Mesodermal cell (in vitro differentiated cells): ENCODE results near the gene CACNA2D1.
"Not testable (repeated sequence)": the region's sequence is repeated elsewhere in the genome, so short reads cannot be mapped to it uniquely, and the experiment has no call there.

Experiments
- H3K27ac ChIP-seq: 2 replicates; pipeline ENCODE4 v1.7.0; 2013; ENCODE audit warnings: mild to moderate bottlenecking, low read depth, low read length, moderate library complexity; ENCODE audit not compliant: severe bottlenecking
- H3K36me3 ChIP-seq: 2 replicates; pipeline ENCODE4 v1.7.1; 2013; ENCODE audit warnings: mild to moderate bottlenecking, low read length, moderate library complexity; ENCODE audit not compliant: control insufficient read depth, insufficient read depth
- H3K4me1 ChIP-seq: one replicate; pipeline ENCODE4 v1.7.1; 2013; ENCODE audit warnings: mild to moderate bottlenecking, low read length; ENCODE audit not compliant: insufficient read depth, control insufficient read depth, poor library complexity, severe bottlenecking
- H3K4me3 ChIP-seq: 2 replicates; pipeline ENCODE4 v1.7.0; 2013; ENCODE audit warnings: low read length, control low read depth, mild to moderate bottlenecking; ENCODE audit not compliant: insufficient read depth, poor library complexity, severe bottlenecking; ENCODE audit errors: extremely low read depth
- H3K9me3 ChIP-seq: 2 replicates; pipeline ENCODE4 v1.7.1; 2013; ENCODE audit warnings: mild to moderate bottlenecking, low read length, moderate library complexity; ENCODE audit not compliant: control insufficient read depth
- WGBS, 2 experiments: methylation state at CpG; one replicate each; pipeline ENCODE4 v1.1.5; 2013; ENCODE audit warnings: missing lambda C conversion rate in 2 of 2; ENCODE audit not compliant: insufficient coverage in 2 of 2; 5-methylcytosine and 5-hydroxymethylcytosine counted together

Gene CACNA2D1

GRCh38 chr7:82434275-82435022 lies 9.1 kb downstream of the CACNA2D1 start:
- Histone ChIP-seq H3K9me3 (no peaks in the 10 kb centered on the region), H3K36me3 (no peaks in the 10 kb centered on the region), H3K27ac (no peak overlapping the region), H3K4me3 (no peak overlapping the region), H3K4me1 (no peaks in the 10 kb centered on the region)
- WGBS, 2 experiments = 95% methylated on average over 2 of the region's 4 CpGs

- no peaks in the 10 kb centered on the region for H3K4me1 ChIP-seq
- no peak overlapping the region for H3K27ac ChIP-seq
- no peaks in the 10 kb centered on the region for H3K36me3 ChIP-seq
- no peak overlapping the region for H3K4me3 ChIP-seq
- H3K9me3 ChIP-seq = no peaks in the 10 kb centered on the region
- WGBS, 2 experiments = 80 to 100% methylated on average over 1 of the region's 1 CpG
Observed at GRCh38 chr7:82433507-82433906, 10.1 kb downstream of the CACNA2D1 start.

- not testable (repeated sequence) for H3K27ac ChIP-seq, H3K4me3 ChIP-seq, H3K9me3 ChIP-seq, H3K36me3 ChIP-seq, H3K4me1 ChIP-seq
- 100% methylated on average over 4 of the region's 9 CpGs for WGBS, 2 experiments
Observed at GRCh38 chr7:82432743-82433142, 10.8 kb downstream of the CACNA2D1 start.

GRCh38 chr7:82430500-82431465 lies 12.8 kb downstream of the CACNA2D1 start:
- Histone ChIP-seq H3K36me3 (no peaks in the 10 kb centered on the region), H3K4me1 (no peaks in the 10 kb centered on the region), H3K27ac (no peak overlapping the region), H3K4me3 (no peak overlapping the region), H3K9me3 (no peaks in the 10 kb centered on the region)
- WGBS, 2 experiments = 73 to 75% methylated on average over 4 to 5 of the region's 9 CpGs

- Histone ChIP-seq H3K36me3 (no peaks in the 10 kb centered on the region), H3K4me3 (no peak overlapping the region), H3K27ac (no peak overlapping the region), H3K9me3 (no peaks in the 10 kb centered on the region), H3K4me1 (no peaks in the 10 kb centered on the region)
- 63 to 93% methylated on average over 3 to 4 of the region's 5 CpGs for WGBS, 2 experiments
Observed at GRCh38 chr7:82429408-82429807, 14.2 kb downstream of the CACNA2D1 start.

GRCh38 chr7:82428186-82428961 lies 15.2 kb downstream of the CACNA2D1 start:
- no peak overlapping the region for H3K27ac ChIP-seq

GRCh38 chr7:82423446-82423845 lies 20.1 kb downstream of the CACNA2D1 start:
- Histone ChIP-seq H3K9me3 (peaks cover 1% of the 10 kb centered on the region), H3K4me3 (no peak overlapping the region), H3K4me1 (no peaks in the 10 kb centered on the region), H3K27ac (no peak overlapping the region), H3K36me3 (peaks cover 4% of the 10 kb centered on the region)
- no CpG with 5 or more reads among the region's 5 CpGs for whole genome bisulfite sequencing, 2 experiments

More at GRCh38 chr7:82428186-82428961, 15.2 kb downstream of the CACNA2D1 start:
- no peaks in the 10 kb centered on the region for H3K4me1 ChIP-seq
- H3K36me3 ChIP-seq = no peaks in the 10 kb centered on the region
- no peaks in the 10 kb centered on the region for H3K9me3 ChIP-seq
- no peak overlapping the region for H3K4me3 ChIP-seq
- no CpG with 5 or more reads among the region's 2 CpGs for WGBS, 2 experiments

- 86 to 100% methylated on average over 1 of the region's 1 CpG for WGBS, 2 experiments
- H3K27ac ChIP-seq = no peak overlapping the region
- no peaks in the 10 kb centered on the region for H3K4me1 ChIP-seq
- no peak overlapping the region for H3K4me3 ChIP-seq
- peaks cover 6% of the 10 kb centered on the region for H3K36me3 ChIP-seq
- peaks cover 2% of the 10 kb centered on the region for H3K9me3 ChIP-seq
Observed at GRCh38 chr7:82419200-82419599, 24.4 kb downstream of the CACNA2D1 start.

GRCh38 chr7:82417898-82418297 lies 25.7 kb downstream of the CACNA2D1 start:
- no peak overlapping the region for H3K4me3 ChIP-seq
- H3K27ac ChIP-seq = no peak overlapping the region
- peaks cover 6% of the 10 kb centered on the region for H3K36me3 ChIP-seq
- no peaks in the 10 kb centered on the region for H3K4me1 ChIP-seq
- no CpG with 5 or more reads among the region's 1 CpG for WGBS, 2 experiments
- peaks cover 2% of the 10 kb centered on the region for H3K9me3 ChIP-seq

- Histone ChIP-seq H3K9me3 (peaks cover 2% of the 10 kb centered on the region), H3K36me3 (peaks cover 6% of the 10 kb centered on the region), H3K4me3 (no peak overlapping the region), H3K4me1 (no peaks in the 10 kb centered on the region), H3K27ac (no peak overlapping the region)
- WGBS, 2 experiments = no CpG with 5 or more reads among the region's 1 CpG
Observed at GRCh38 chr7:82416402-82416801, 27.2 kb downstream of the CACNA2D1 start.
